ENCODE data around the gene DLG3. TPM values are rescaled to one million over a fixed set of nuclear protein-coding genes. Genes with fewer than 3 reads are reported as not detected.
A peak's percentile ranks its signal among the peaks of the same experiment; 100 is the strongest.

DLG3 gene
- total and polyA plus RNA-seq, 9 donors: 4.7 to 9.0 (median 6.0) TPM

- Histone ChIP-seq H3K4me1 (ENCODE audit: control insufficient read depth, insufficient read depth, low read length) (peaks cover 18% of the 10 kb centered on the region), H3K4me3 (ENCODE audit: low read length) (no peak overlapping the region), H3K9me3 (replicated peaks; ENCODE audit: control insufficient read depth, low read depth, low read length) (no peaks in the 10 kb centered on the region), H3K27ac (ENCODE audit: low read length) (no peak overlapping the region), H3K36me3 (ENCODE audit: control insufficient read depth, insufficient read depth, low read length) (no peaks in the 10 kb centered on the region), H3K27me3 (ENCODE audit: control insufficient read depth, insufficient read depth, low read length) (peaks cover 15% of the 10 kb centered on the region)
- 100% methylated on average over 1 of the region's 2 CpGs for WGBS (ENCODE audit: insufficient coverage)
- DNase-seq: no peak
Measured at GRCh38 chrX:70482300-70482699, 37.7 kb downstream of the DLG3 start.

DNA sequence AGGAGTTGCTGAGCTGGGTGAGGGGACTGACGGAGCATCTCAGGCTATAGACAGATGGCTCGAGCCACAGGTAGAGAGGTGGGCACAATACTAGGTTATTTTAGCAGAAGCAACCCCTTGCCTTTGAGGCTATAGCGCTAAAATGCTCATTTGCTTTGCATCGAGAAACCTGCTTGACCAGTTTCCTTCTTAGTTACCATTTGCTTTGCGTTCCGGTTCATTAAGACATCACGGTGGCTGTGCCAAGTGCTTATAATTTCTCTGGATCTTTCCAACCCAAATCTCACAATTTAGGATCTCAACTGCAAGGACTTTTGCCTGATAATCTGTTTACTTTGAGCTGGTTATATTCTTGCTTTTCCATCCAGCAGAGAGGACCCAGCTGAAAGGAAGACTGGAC, 40.8 kb downstream of the DLG3 start:
- H3K36me3 ChIP-seq (ENCODE audit: control insufficient read depth, insufficient read depth, low read length): no peaks in the 10 kb centered on the region
- no peak overlapping the region for H3K27ac ChIP-seq (ENCODE audit: low read length)
- no peak for DNase-seq
- H3K4me3 ChIP-seq (ENCODE audit: low read length): no peak overlapping the region
- H3K4me1 ChIP-seq (ENCODE audit: control insufficient read depth, insufficient read depth, low read length): peaks cover 1% of the 10 kb centered on the region
- WGBS (ENCODE audit: insufficient coverage): 79% methylated on average over 7 of the region's 7 CpGs
- no peaks in the 10 kb centered on the region for H3K9me3 ChIP-seq (replicated peaks; ENCODE audit: control insufficient read depth, low read depth, low read length)
- H3K27me3 ChIP-seq (ENCODE audit: control insufficient read depth, insufficient read depth, low read length): peaks cover 5% of the 10 kb centered on the region

DNA sequence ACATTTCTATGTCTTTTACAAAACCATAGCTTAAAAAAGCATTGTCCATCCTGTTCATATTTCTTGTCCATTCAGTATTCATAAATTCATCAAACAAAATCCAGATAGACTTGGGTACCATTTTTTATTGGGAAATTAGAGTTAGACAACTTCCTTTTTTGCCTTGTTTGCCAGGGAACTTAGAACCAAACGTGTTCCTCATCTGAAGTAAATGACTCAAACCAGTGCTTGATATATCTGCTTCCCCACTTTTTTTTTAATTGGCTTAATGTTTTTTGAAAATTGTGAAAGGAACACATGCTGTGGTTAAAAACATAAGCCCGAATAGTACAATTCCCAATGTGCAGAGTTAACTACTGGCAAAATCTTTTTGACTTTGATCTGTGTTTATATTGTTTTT, 44.2 kb downstream of the DLG3 start:
- H3K27me3 ChIP-seq (ENCODE audit: control insufficient read depth, insufficient read depth, low read length): peaks cover 4% of the 10 kb centered on the region
- DNase-seq: no peak
- H3K9me3 ChIP-seq (replicated peaks; ENCODE audit: control insufficient read depth, low read depth, low read length): no peaks in the 10 kb centered on the region
- peaks cover 2% of the 10 kb centered on the region for H3K36me3 ChIP-seq (ENCODE audit: control insufficient read depth, insufficient read depth, low read length)
- no peak overlapping the region for H3K4me3 ChIP-seq (ENCODE audit: low read length)
- no peak overlapping the region for H3K27ac ChIP-seq (ENCODE audit: low read length)
- WGBS (ENCODE audit: insufficient coverage): no CpG with 5 or more reads among the region's 2 CpGs
- no peaks in the 10 kb centered on the region for H3K4me1 ChIP-seq (ENCODE audit: control insufficient read depth, insufficient read depth, low read length)

DNA sequence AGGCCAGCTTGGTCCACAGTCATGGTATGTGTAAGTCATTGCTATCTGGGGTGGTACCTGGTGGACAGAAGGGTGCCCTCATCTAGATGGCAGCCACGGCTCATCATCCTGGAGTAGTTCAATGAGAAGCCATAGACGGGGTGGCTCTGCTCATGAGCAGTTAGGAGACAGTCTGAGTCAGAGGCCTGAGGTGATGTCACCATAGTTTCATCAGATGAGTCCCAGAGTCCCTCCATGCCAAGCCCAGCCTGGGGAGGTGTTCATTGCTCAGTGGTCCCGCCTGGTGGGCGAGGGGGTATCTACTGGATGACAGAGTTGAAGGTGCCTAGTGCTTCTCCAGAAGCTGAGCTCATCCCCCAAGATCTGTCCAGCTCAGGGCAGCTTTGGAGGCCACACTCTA, 49.8 kb downstream of the DLG3 start:
- Histone ChIP-seq H3K27ac (ENCODE audit: low read length) (no peak overlapping the region), H3K9me3 (replicated peaks; ENCODE audit: control insufficient read depth, low read depth, low read length) (no peaks in the 10 kb centered on the region), H3K36me3 (ENCODE audit: control insufficient read depth, insufficient read depth, low read length) (peaks cover 5% of the 10 kb centered on the region), H3K4me1 (ENCODE audit: control insufficient read depth, insufficient read depth, low read length) (peaks cover 7% of the 10 kb centered on the region), H3K27me3 (ENCODE audit: control insufficient read depth, insufficient read depth, low read length) (peaks cover 16% of the 10 kb centered on the region), H3K4me3 (ENCODE audit: low read length) (no peak overlapping the region)
- DNase-seq: no peak
- WGBS (ENCODE audit: insufficient coverage): 74% methylated on average over 3 of the region's 4 CpGs

- Histone ChIP-seq H3K27me3 (ENCODE audit: control insufficient read depth, insufficient read depth, low read length) (peaks cover 21% of the 10 kb centered on the region), H3K36me3 (ENCODE audit: control insufficient read depth, insufficient read depth, low read length) (peaks cover 19% of the 10 kb centered on the region), H3K4me1 (ENCODE audit: control insufficient read depth, insufficient read depth, low read length) (peaks cover 7% of the 10 kb centered on the region), H3K27ac (ENCODE audit: low read length) (peak overlapping the region; percentile 52), H3K9me3 (replicated peaks; ENCODE audit: control insufficient read depth, low read depth, low read length) (no peaks in the 10 kb centered on the region), H3K4me3 (ENCODE audit: low read length) (no peak overlapping the region)
- no peak for DNase-seq
- WGBS (ENCODE audit: insufficient coverage): 49% methylated on average over 5 of the region's 5 CpGs
Measured at GRCh38 chrX:70496491-70496890, 51.9 kb downstream of the DLG3 start.

DNA sequence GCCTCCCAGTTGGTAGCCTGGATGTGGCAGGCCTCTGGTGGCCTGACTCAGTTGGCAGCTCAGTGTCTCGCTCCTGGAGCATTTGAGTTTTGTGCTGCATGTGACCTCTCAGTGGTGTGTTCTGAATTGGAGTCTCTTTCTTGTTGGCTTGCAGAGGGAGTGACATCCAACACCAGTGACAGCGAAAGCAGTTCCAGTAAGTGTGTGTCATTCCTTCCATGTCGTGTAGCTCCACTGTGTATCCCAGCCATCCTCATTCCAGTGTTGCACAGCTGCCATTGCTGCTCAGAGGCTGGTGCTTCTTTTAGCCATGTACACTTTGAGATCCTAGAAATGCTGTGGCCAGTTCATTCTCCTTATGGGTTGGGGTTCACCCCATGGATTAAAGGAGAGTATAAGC, 52.4 kb downstream of the DLG3 start:
- peak overlapping the region; percentile 52 for H3K27ac ChIP-seq (ENCODE audit: low read length)
- H3K4me3 ChIP-seq (ENCODE audit: low read length): no peak overlapping the region
- DNase-seq: peak; percentile 32
- H3K4me1 ChIP-seq (ENCODE audit: control insufficient read depth, insufficient read depth, low read length): peaks cover 7% of the 10 kb centered on the region
- H3K36me3 ChIP-seq (ENCODE audit: control insufficient read depth, insufficient read depth, low read length): peaks cover 19% of the 10 kb centered on the region
- peaks cover 21% of the 10 kb centered on the region for H3K27me3 ChIP-seq (ENCODE audit: control insufficient read depth, insufficient read depth, low read length)
- no peaks in the 10 kb centered on the region for H3K9me3 ChIP-seq (replicated peaks; ENCODE audit: control insufficient read depth, low read depth, low read length)
- WGBS (ENCODE audit: insufficient coverage): 71% methylated on average over 2 of the region's 3 CpGs

- Histone ChIP-seq H3K4me3 (ENCODE audit: low read length) (no peak overlapping the region), H3K27me3 (ENCODE audit: control insufficient read depth, insufficient read depth, low read length) (peaks cover 23% of the 10 kb centered on the region), H3K27ac (ENCODE audit: low read length) (no peak overlapping the region), H3K9me3 (replicated peaks; ENCODE audit: control insufficient read depth, low read depth, low read length) (no peaks in the 10 kb centered on the region), H3K36me3 (ENCODE audit: control insufficient read depth, insufficient read depth, low read length) (peaks cover 19% of the 10 kb centered on the region), H3K4me1 (ENCODE audit: control insufficient read depth, insufficient read depth, low read length) (peaks cover 11% of the 10 kb centered on the region)
- 66% methylated on average over 2 of the region's 2 CpGs for WGBS (ENCODE audit: insufficient coverage)
- DNase-seq: no peak
Measured at GRCh38 chrX:70498129-70498528, 53.5 kb downstream of the DLG3 start.

DNA sequence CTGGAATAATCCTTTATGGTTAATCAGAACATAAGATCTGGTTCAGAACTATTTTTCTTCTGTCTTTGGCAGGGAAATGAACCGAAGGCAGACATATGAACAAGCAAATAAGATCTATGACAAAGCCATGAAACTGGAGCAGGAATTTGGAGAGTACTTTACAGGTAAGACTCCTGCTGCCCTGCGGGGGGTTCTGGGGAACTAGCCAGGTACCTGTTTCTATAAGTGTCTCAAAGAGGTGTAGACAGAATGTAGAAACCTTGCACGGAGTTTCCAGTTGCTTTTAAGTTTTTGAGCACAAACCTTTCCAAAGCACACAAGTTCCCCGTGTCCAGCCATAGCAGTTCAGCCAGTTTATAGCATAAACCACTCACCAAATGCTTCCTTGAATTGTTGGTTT, 56.2 kb downstream of the DLG3 start:
- 100% methylated on average over 1 of the region's 4 CpGs for WGBS (ENCODE audit: insufficient coverage)
- peaks cover 14% of the 10 kb centered on the region for H3K36me3 ChIP-seq (ENCODE audit: control insufficient read depth, insufficient read depth, low read length)
- DNase-seq: no peak
- no peaks in the 10 kb centered on the region for H3K9me3 ChIP-seq (replicated peaks; ENCODE audit: control insufficient read depth, low read depth, low read length)
- peaks cover 21% of the 10 kb centered on the region for H3K27me3 ChIP-seq (ENCODE audit: control insufficient read depth, insufficient read depth, low read length)
- H3K27ac ChIP-seq (ENCODE audit: low read length): no peak overlapping the region
- H3K4me1 ChIP-seq (ENCODE audit: control insufficient read depth, insufficient read depth, low read length): peaks cover 14% of the 10 kb centered on the region
- H3K4me3 ChIP-seq (ENCODE audit: low read length): no peak overlapping the region

DNA sequence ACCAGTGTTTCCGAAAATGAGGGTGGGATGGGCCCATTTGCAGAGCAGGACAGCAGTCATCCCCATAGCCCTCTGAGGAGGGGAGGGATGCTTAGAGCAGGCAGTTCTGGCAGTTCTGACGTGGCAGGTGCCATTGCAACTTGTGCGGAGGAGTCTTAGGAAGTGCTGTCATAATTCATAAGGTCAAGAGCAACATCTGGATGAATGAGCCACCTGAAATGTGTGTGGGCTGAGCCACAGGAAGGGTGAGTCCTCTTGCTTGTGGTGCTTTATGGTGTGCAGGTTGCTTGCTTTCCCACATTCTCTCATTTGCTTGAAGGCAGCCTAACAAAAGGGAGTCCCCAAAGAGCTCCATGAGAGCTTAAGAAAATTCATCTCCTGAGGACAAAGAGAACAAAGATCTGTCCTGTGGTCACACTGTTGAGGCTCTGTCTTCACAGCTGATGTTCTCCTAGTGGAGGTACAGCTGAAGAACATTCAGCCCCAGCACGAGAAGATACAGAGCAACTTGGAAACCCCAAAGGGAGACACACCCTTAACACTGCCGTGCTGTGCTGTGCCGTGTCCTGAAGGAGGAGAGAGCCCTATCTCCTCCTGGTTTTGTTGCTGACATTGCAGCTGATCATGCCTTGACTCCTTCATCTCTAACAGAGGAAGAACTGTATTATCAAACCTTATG, 60.3 kb downstream of the DLG3 start:
- no peak overlapping the region for H3K27ac ChIP-seq (ENCODE audit: low read length)
- H3K27me3 ChIP-seq (ENCODE audit: control insufficient read depth, insufficient read depth, low read length): peaks cover 12% of the 10 kb centered on the region
- no peaks in the 10 kb centered on the region for H3K9me3 ChIP-seq (replicated peaks; ENCODE audit: control insufficient read depth, low read depth, low read length)
- H3K4me3 ChIP-seq (ENCODE audit: low read length): no peak overlapping the region
- WGBS (ENCODE audit: insufficient coverage): 68% methylated on average over 3 of the region's 6 CpGs
- DNase-seq: no peak
- peaks cover 10% of the 10 kb centered on the region for H3K36me3 ChIP-seq (ENCODE audit: control insufficient read depth, insufficient read depth, low read length)
- H3K4me1 ChIP-seq (ENCODE audit: control insufficient read depth, insufficient read depth, low read length): peaks cover 6% of the 10 kb centered on the region

GRCh38 chrX:70505451-70505841, 60.8 kb downstream of the DLG3 start:
- Histone ChIP-seq H3K27me3 (ENCODE audit: control insufficient read depth, insufficient read depth, low read length) (peaks cover 12% of the 10 kb centered on the region), H3K36me3 (ENCODE audit: control insufficient read depth, insufficient read depth, low read length) (peaks cover 5% of the 10 kb centered on the region), H3K4me1 (ENCODE audit: control insufficient read depth, insufficient read depth, low read length) (peaks cover 6% of the 10 kb centered on the region), H3K27ac (ENCODE audit: low read length) (no peak overlapping the region), H3K4me3 (ENCODE audit: low read length) (no peak overlapping the region), H3K9me3 (replicated peaks; ENCODE audit: control insufficient read depth, low read depth, low read length) (no peaks in the 10 kb centered on the region)
- DNase-seq: no peak
- 95% methylated on average over 2 of the region's 4 CpGs for WGBS (ENCODE audit: insufficient coverage)

Data from muscle of leg (tissue), 11 donors.